Measurements from ENCODE around the gene GHR. TPM values are rescaled to one million over a fixed set of nuclear protein-coding genes. Genes with fewer than 3 reads are reported as not detected.

The GHR gene
- total RNA-seq = not detected in 2 replicates

DNA sequence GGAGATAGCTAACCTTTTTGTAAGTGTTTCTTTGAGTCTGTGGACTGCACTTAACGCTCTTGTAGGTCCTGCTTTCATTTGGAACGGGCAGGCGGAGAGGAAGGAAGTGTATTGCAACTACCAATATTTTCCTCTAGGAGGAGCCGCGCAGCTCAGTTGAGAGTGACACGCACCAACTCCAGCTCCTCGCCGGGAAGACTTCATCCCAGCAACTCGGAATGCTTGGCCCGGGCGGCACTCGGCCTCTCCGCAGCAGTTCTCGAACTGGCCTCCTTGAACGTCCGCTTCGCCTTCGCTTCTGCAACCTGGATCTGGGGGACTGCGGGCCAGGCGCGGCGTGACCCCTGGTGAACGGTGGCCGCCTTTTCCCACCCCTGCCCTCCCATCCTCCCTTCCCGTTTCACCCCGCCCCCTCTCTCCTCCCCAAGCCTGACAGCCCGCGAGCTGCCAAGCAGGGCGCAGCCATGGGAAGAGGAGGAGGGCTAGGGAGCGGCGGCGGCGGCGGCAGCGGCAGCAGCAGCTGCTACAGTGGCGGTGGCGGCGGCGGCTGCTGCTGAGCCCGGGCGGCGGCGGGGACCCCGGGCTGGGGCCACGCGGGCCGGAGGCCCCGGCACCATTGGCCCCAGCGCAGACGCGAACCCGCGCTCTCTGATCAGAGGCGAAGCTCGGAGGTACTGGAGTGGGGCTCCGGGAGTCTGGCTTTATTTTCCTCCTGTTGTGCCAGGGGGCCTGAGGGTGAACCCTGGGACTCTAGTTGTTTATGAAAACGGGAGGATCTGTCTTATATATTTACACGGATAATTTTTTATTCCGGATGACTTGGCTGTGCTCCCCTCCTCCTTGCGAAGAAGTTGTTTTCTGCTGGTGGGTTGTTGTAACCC is at the start of gene GHR:
TSS of gene GHR (plus strand) at position 155 of the 881 bp plus-strand sequence. CDS start 142,436 bp downstream, outside the sequence.
- Mint-ChIP-seq H3K4me3 (no peak within 1 kb of the TSS), H3K27ac (no peak within 1 kb of the TSS), H3K4me1 (ENCODE audit: low read depth) (no peaks in the 10 kb centered on the region), H3K27me3 (ENCODE audit: insufficient read depth) (peaks cover 10% of the 10 kb centered on the region), H3K36me3 (ENCODE audit: low read depth) (no peaks in the 10 kb centered on the region), H3K9me3 (no peaks in the 10 kb centered on the region)
- intact Hi-C loops (cut with micrococcal nuclease) = loop anchor here (5.0 to 10.0 kb wide), 2 partner anchors 164 to 461 kb away; no protein-coding TSS in a partner anchor
- DNase-seq (ENCODE audit: low spot score) = no peak

DNA sequence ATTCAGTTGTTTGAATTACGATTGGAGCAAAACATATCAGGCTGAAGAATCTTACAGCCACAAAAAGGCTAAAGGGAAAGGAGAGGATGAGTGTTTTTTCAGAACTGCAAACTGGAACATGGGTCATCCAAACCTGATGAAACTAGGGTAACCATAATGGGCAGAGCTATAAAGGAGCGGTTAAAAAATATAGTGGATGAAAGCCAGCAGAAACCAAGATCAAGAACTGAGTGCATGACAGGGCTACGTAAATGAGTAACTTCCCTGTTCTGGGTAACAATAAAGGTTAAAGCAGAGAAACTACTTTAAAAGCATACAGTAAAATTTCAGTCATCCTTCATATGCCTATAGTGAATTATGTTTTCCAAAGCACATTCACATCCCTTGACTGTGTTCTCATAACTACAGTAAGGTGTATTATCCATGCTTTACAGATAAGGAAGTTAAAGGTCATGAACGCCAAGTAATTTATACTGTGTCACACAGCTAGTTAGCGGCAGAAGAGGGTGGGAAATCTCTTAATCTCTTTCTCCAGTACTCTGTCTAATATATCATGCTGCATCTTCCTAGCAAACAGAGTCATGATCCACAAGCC is 48.5 kb upstream of the GHR start:
- no peak for DNase-seq (ENCODE audit: low spot score)
- peaks cover 2% of the 10 kb centered on the region for H3K27me3 Mint-ChIP-seq (ENCODE audit: insufficient read depth)
- no peak overlapping the region for H3K27ac Mint-ChIP-seq
- H3K4me1 Mint-ChIP-seq (ENCODE audit: low read depth) = no peaks in the 10 kb centered on the region
- intact Hi-C loops (cut with micrococcal nuclease) = no loop called here
- no peaks in the 10 kb centered on the region for H3K9me3 Mint-ChIP-seq
- H3K36me3 Mint-ChIP-seq (ENCODE audit: low read depth) = no peaks in the 10 kb centered on the region
- no peak overlapping the region for H3K4me3 Mint-ChIP-seq

DNA sequence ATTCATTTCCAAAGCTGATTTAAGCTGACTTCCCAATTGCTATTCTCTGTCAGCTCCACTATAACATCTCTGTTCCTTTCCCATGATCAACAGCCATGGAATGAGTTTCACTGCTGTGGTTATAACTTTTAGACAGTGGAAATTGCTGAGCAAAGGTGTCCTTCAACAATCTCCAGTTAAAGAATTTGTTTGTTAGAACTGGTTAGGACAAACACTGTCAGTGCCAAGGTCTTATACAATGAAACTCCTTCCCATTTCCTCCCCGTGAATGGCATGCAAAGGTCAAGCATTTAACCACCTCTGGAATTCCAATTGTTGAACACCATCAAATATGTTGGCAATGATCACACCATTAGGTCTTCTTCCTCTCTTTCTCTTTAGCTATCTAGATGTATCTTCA is 45.7 kb upstream of the GHR start:
- H3K27me3 Mint-ChIP-seq (ENCODE audit: insufficient read depth) = no peaks in the 10 kb centered on the region
- H3K4me3 Mint-ChIP-seq = no peak overlapping the region
- no peak overlapping the region for H3K27ac Mint-ChIP-seq
- no peaks in the 10 kb centered on the region for H3K4me1 Mint-ChIP-seq (ENCODE audit: low read depth)
- H3K9me3 Mint-ChIP-seq = no peaks in the 10 kb centered on the region
- DNase-seq (ENCODE audit: low spot score) = no peak
- H3K36me3 Mint-ChIP-seq (ENCODE audit: low read depth) = no peaks in the 10 kb centered on the region
- intact Hi-C loops (cut with micrococcal nuclease) = no loop called here

DNA sequence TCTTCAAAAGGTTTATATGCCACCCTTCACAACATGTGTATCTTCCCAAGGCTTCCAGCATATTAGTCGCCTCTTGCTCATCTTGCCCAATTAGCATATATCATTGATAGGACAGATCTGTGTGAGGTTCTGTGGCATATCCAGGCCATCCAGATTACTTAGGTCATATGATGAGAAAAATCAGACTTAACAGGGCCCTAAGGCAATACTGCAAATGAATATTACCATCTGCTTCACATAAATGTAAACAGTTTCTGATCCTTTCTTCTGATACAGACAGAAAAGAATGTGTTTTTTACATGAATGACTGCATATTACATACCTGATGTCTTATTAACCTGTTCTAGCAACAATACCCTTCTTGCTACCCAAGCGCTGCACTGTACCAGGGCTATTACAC is 41.3 kb upstream of the GHR start:
- H3K4me3 Mint-ChIP-seq = no peak overlapping the region
- no peaks in the 10 kb centered on the region for H3K36me3 Mint-ChIP-seq (ENCODE audit: low read depth)
- no peaks in the 10 kb centered on the region for H3K27me3 Mint-ChIP-seq (ENCODE audit: insufficient read depth)
- H3K4me1 Mint-ChIP-seq (ENCODE audit: low read depth) = no peaks in the 10 kb centered on the region
- H3K9me3 Mint-ChIP-seq = no peaks in the 10 kb centered on the region
- no peak overlapping the region for H3K27ac Mint-ChIP-seq
- DNase-seq (ENCODE audit: low spot score) = no peak
- intact Hi-C loops (cut with micrococcal nuclease) = no loop called here

DNA sequence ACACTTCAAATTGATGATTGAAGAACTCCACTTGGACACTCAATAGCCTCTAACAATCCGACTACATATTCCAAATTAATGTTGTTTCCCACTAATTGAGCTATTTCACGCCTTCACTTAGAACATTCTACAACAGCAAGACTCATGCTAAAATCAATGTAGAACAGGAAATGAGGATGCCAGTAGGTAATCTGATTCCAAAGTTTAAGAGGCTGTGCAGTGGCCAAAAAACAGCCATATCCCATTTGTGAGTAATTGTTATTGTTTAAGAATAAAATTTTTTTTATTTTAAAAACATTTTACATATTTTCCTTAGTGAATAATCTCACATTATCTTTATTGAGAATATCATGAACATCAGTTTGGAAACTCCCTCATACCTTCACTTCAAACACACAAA is 35.7 kb upstream of the GHR start:
- Mint-ChIP-seq H3K4me1 (ENCODE audit: low read depth) (no peaks in the 10 kb centered on the region), H3K27me3 (ENCODE audit: insufficient read depth) (no peaks in the 10 kb centered on the region), H3K4me3 (no peak overlapping the region), H3K36me3 (ENCODE audit: low read depth) (no peaks in the 10 kb centered on the region), H3K27ac (no peak overlapping the region), H3K9me3 (no peaks in the 10 kb centered on the region)
- DNase-seq (ENCODE audit: low spot score) = no peak
- intact Hi-C loops (cut with micrococcal nuclease) = no loop called here

DNA sequence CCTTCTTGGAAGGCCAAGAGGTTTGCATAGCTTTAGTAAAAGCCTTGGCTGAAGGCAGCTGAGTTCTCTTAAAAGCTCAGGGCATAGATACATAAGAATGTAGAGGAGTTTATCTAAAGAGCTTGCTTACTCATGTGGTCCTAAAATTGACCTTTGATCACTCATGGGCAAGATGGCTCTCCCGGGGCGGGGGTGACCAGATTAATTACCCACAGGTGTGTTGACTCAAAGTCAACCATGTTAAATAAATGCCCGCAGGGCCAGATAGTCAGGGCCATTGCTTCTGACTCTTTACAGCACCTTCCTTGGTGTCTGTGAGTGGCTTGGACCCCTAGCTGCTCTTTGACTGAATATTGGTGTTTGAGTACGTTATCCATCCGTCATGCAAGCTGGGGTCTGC is 33.1 kb upstream of the GHR start:
- DNase-seq (ENCODE audit: low spot score) = no peak
- intact Hi-C loops (cut with micrococcal nuclease) = no loop called here
- Mint-ChIP-seq H3K27me3 (ENCODE audit: insufficient read depth) (no peaks in the 10 kb centered on the region), H3K4me3 (no peak overlapping the region), H3K36me3 (ENCODE audit: low read depth) (no peaks in the 10 kb centered on the region), H3K9me3 (peaks cover 4% of the 10 kb centered on the region), H3K4me1 (ENCODE audit: low read depth) (no peaks in the 10 kb centered on the region), H3K27ac (no peak overlapping the region)

DNA sequence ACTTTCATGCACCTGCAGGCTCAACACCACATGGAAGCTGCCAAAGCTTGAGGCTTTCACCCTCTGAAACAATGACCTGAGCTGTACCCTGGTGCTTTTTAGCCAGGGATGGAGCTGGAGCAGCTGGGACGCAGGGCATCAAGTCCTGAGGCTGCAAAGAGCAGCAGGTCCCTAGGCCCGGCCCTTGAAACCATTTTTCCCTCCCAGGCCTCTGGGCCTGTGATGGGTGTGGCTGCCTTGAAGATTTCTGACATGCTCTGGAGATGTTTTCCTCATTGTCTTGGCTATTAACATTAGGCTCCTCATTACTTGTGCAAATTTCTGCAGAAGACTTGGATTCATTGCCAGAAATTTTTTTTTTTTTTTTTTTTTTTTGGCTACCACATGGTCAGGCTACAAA is 30.3 kb upstream of the GHR start:
- H3K36me3 Mint-ChIP-seq (ENCODE audit: low read depth) = no peaks in the 10 kb centered on the region
- H3K4me3 Mint-ChIP-seq = no peak overlapping the region
- no peaks in the 10 kb centered on the region for H3K27me3 Mint-ChIP-seq (ENCODE audit: insufficient read depth)
- intact Hi-C loops (cut with micrococcal nuclease) = no loop called here
- H3K4me1 Mint-ChIP-seq (ENCODE audit: low read depth) = no peaks in the 10 kb centered on the region
- no peak for DNase-seq (ENCODE audit: low spot score)
- H3K27ac Mint-ChIP-seq = no peak overlapping the region
- H3K9me3 Mint-ChIP-seq = peaks cover 7% of the 10 kb centered on the region

DNA sequence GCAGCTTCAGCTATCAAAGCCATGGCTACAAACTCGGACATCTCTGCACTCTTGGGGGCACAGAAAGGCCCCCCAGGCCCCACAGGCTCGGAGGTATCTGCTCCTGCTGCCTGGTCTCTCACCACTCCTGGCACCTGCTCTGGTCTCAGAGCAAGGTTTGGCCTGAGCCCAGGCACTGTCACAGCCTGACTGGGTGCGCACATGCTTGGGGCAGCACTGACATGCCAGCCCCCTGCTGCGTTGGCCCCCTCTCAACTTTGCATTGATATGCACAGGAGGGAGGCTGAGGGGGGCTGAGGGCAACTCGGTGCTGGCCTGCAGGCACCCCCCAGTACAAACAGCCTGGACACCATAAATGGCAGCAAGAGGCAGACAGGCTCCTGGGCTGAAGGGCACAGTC is 27.1 kb upstream of the GHR start:
- Mint-ChIP-seq H3K27ac (no peak overlapping the region), H3K36me3 (ENCODE audit: low read depth) (no peaks in the 10 kb centered on the region), H3K9me3 (peaks cover 7% of the 10 kb centered on the region), H3K27me3 (ENCODE audit: insufficient read depth) (no peaks in the 10 kb centered on the region), H3K4me1 (ENCODE audit: low read depth) (no peaks in the 10 kb centered on the region), H3K4me3 (no peak overlapping the region)
- intact Hi-C loops (cut with micrococcal nuclease) = no loop called here
- no peak for DNase-seq (ENCODE audit: low spot score)

DNA sequence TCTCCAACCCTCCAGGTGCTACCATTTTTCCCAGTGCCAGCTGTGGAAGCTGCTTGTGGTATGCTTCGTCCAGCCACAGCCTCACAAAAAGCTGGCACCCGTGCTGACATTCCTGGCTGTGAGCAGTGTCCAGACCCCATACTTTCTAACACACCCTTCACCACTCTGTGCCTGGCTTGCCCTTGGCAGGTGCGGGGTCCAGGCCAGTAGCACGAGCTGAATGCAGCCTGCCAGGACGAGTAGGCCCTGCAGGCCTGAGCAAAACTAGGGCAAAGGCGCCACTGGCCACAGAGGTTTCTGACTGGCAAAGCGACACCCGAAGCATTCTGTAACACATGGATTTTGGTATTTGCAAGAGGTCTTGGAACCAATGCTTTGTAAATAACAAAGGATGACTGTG is 26.0 kb upstream of the GHR start:
- H3K4me1 Mint-ChIP-seq (ENCODE audit: low read depth) = no peaks in the 10 kb centered on the region
- DNase-seq (ENCODE audit: low spot score) = no peak
- H3K4me3 Mint-ChIP-seq = no peak overlapping the region
- H3K27ac Mint-ChIP-seq = no peak overlapping the region
- no peaks in the 10 kb centered on the region for H3K27me3 Mint-ChIP-seq (ENCODE audit: insufficient read depth)
- no peaks in the 10 kb centered on the region for H3K36me3 Mint-ChIP-seq (ENCODE audit: low read depth)
- intact Hi-C loops (cut with micrococcal nuclease) = no loop called here
- peaks cover 7% of the 10 kb centered on the region for H3K9me3 Mint-ChIP-seq

DNA sequence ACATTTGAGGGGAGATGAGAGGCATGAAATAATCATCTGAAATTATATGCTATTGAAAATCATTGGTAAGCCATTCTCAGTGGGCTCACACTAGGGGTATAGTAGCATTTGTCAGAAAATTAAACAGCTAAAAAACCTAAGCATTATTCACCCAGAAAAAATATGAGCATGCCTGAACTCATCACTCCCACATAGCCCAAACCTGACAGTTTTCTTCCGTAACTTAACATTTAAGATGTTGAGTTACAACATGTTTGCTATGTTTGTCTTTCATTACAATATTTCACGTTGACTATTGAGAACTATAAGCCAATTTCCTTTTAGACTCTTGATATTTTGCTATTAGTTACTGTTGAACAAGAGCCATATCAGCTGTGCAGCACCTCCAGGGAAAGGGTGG is 23.5 kb upstream of the GHR start:
- Mint-ChIP-seq H3K9me3 (peaks cover 3% of the 10 kb centered on the region), H3K4me3 (no peak overlapping the region), H3K27me3 (ENCODE audit: insufficient read depth) (peaks cover 2% of the 10 kb centered on the region), H3K27ac (no peak overlapping the region), H3K36me3 (ENCODE audit: low read depth) (no peaks in the 10 kb centered on the region), H3K4me1 (ENCODE audit: low read depth) (no peaks in the 10 kb centered on the region)
- intact Hi-C loops (cut with micrococcal nuclease) = no loop called here
- DNase-seq (ENCODE audit: low spot score) = no peak

DNA sequence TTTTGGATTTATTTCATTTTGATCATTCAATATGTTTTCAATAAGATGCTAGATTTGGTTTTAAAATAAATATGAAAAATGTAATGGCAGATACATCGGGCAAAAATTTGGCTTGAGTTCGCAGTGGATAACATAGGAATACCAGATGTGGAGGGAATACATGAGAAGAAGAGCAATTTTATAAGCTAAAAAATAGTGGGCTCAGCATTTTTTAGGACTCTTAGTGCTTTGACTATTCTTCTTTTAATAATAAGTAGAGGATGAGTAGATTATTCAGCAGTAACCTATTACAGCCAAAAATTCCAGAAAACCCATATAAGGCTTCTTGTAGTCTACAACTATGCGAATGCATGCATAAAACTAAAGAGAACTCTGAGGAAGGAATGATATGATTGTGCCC is 22.8 kb upstream of the GHR start:
- no peaks in the 10 kb centered on the region for H3K4me1 Mint-ChIP-seq (ENCODE audit: low read depth)
- intact Hi-C loops (cut with micrococcal nuclease) = no loop called here
- no peak overlapping the region for H3K4me3 Mint-ChIP-seq
- H3K9me3 Mint-ChIP-seq = peaks cover 3% of the 10 kb centered on the region
- DNase-seq (ENCODE audit: low spot score) = no peak
- H3K27me3 Mint-ChIP-seq (ENCODE audit: insufficient read depth) = peaks cover 2% of the 10 kb centered on the region
- no peaks in the 10 kb centered on the region for H3K36me3 Mint-ChIP-seq (ENCODE audit: low read depth)
- no peak overlapping the region for H3K27ac Mint-ChIP-seq

DNA sequence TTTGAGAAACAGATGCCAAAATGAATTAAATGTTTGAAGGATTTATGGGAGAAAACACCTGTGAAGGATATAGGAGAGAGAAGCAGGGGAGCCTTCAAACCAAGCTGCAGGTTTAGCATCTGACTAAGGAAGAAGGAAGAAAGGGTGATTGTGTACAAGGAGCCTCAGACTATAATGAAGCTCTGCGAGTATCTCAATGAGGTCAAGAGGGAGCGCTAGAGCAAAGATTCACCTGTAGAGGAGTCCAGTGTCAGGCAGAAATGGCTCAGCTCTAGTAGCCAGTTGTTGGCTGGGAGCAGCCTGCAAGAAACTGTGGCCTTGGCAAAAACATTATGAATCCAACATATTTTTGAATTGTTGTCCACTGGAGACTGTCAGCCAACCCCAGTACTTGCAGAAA is 20.0 kb upstream of the GHR start:
- Mint-ChIP-seq H3K4me3 (no peak overlapping the region), H3K27me3 (ENCODE audit: insufficient read depth) (peaks cover 2% of the 10 kb centered on the region), H3K36me3 (ENCODE audit: low read depth) (no peaks in the 10 kb centered on the region), H3K4me1 (ENCODE audit: low read depth) (no peaks in the 10 kb centered on the region), H3K27ac (no peak overlapping the region), H3K9me3 (no peaks in the 10 kb centered on the region)
- intact Hi-C loops (cut with micrococcal nuclease) = no loop called here
- DNase-seq (ENCODE audit: low spot score) = no peak

DNA sequence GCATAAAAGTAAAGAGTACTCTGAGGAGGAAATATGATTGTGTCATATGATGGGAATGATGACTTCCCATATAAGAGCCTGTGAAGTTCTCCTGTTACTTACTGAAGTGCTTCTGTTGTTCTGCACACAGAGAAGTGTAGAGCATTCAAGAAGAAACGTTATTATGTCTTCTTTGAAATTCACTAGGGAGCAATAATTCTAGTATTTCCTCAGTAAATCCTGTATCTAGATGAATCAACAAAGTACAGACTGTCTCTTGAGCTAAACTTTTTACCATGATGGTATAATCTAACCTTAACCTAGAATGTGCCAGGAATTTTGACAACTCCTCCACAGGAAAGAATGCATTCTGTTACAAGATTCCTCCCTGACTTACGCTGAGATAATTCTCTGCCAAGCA is 18.9 kb upstream of the GHR start:
- Mint-ChIP-seq H3K9me3 (no peaks in the 10 kb centered on the region), H3K27ac (no peak overlapping the region), H3K36me3 (ENCODE audit: low read depth) (no peaks in the 10 kb centered on the region), H3K27me3 (ENCODE audit: insufficient read depth) (peaks cover 2% of the 10 kb centered on the region), H3K4me1 (ENCODE audit: low read depth) (no peaks in the 10 kb centered on the region), H3K4me3 (no peak overlapping the region)
- intact Hi-C loops (cut with micrococcal nuclease) = no loop called here
- DNase-seq (ENCODE audit: low spot score) = no peak
